Smooth muscle cell (in vitro differentiated cells): Measurements from ENCODE around the gene KL. TPM values are rescaled to one million over a fixed set of nuclear protein-coding genes. Genes with fewer than 3 reads are reported as not detected.

Experiments used
- DNase-seq: peaks from one replicate; lab custom pipeline; 2025; ENCODE audit not compliant: unreplicated experiment; lab: John Stamatoyannopoulos, UW
- H2AFZ ChIP-seq: fragments of 200-600 bp; sonication (generic); 2 replicates; pipeline ENCODE4 v1.6.0; 2016; ENCODE audit warnings: antibody characterized with exemption, low read depth, mild to moderate bottlenecking
- H3F3A ChIP-seq: fragments of 200-600 bp; sonication (generic); 2 replicates; pipeline ENCODE4 v1.6.0; 2017; ENCODE audit warnings: antibody characterized with exemption, low read depth
- H3K27ac ChIP-seq: fragments of 200-600 bp; sonication (generic); 2 replicates; pipeline ENCODE4 v1.5.1; 2016; ENCODE audit warnings: low read depth, mild to moderate bottlenecking
- H3K27me3 ChIP-seq: fragments of 200-600 bp; sonication (generic); 2 replicates; pipeline ENCODE4 v1.6.1; 2016; ENCODE audit warnings: low read depth, mild to moderate bottlenecking
- H3K36me3 ChIP-seq: fragments of 200-600 bp; sonication (generic); 2 replicates; pipeline ENCODE4 v1.5.1; 2016; ENCODE audit warnings: low read depth
- H3K4me1 ChIP-seq: fragments of 200-600 bp; sonication (generic); 2 replicates; pipeline ENCODE4 v1.5.1; 2016; ENCODE audit warnings: low read depth
- H3K4me2 ChIP-seq: fragments of 200-600 bp; sonication (generic); 2 replicates; pipeline ENCODE4 v1.6.0; 2016; ENCODE audit warnings: mild to moderate bottlenecking
- H3K4me3 ChIP-seq: fragments of 200-600 bp; sonication (generic); 2 replicates; pipeline ENCODE4 v1.5.1; 2016; ENCODE audit warnings: mild to moderate bottlenecking
- H3K79me2 ChIP-seq: fragments of 200-600 bp; sonication (generic); 2 replicates; pipeline ENCODE4 v1.6.0; 2016; ENCODE audit warnings: low read depth, mild to moderate bottlenecking
- H3K9ac ChIP-seq: fragments of 200-600 bp; sonication (generic); 2 replicates; pipeline ENCODE4 v1.6.0; 2016; ENCODE audit warnings: low read depth
- H3K9me3 ChIP-seq: fragments of 200-600 bp; sonication (generic); replicated peaks from 2 replicates; pipeline ENCODE4 v1.5.1; 2016; ENCODE audit warnings: low read depth
- H4K20me1 ChIP-seq: fragments of 200-600 bp; sonication (generic); 2 replicates; pipeline ENCODE4 v1.6.0; 2016; ENCODE audit warnings: low read depth
- CTCF ChIP-seq: fragments of 200-600 bp; sonication (generic); IDR thresholded peaks from 2 replicates; pipeline ENCODE4 v1.5.1; 2017; ENCODE audit warnings: borderline replicate concordance, mild to moderate bottlenecking, antibody characterized with exemption; ENCODE audit not compliant: insufficient read depth, poor library complexity, severe bottlenecking
- WGBS: methylation state at CpG from one replicate; pipeline ENCODE4 v1.1.7; 2016; ENCODE audit warnings: low lambda C conversion rate; 5-methylcytosine and 5-hydroxymethylcytosine counted together
- polyA plus RNA-seq: library from polyadenylated mRNA; unstranded; fragments of >200 nt; fragmentation: Nextera tagmentation; extraction: Ambion mirVana; gene quantifications from 2 replicates; pipeline ENCODE4 v1.2.1, GENCODE V29; 2016
- total RNA-seq: library from RNA; depleted of rRNA; stranded (reverse); fragments of >200 nt; gene quantifications from 2 replicates; pipeline ENCODE4 v1.2.3, GENCODE V29; 2014

KL gene
- total and polyA plus RNA-seq, 2 experiments from 2014 or later, result 0.49 TPM; not detected in 1

GRCh38 chr13:33006638-33007037 is 9.6 kb upstream of the KL start:
- no peak for DNase-seq
- 91% methylated on average over 3 of the region's 3 CpGs for WGBS
- H3F3A ChIP-seq, result no peaks in the 10 kb centered on the region

GRCh38 chr13:33007237-33007636 is 9.0 kb upstream of the KL start:
- H3K4me2 ChIP-seq, result no peak overlapping the region
- H3K4me1 ChIP-seq, result no peaks in the 10 kb centered on the region
- no peak overlapping the region for H2AFZ ChIP-seq
- no peak overlapping the region for H3K27ac ChIP-seq
- TF ChIP-seq CTCF, result no peak
- no peaks in the 10 kb centered on the region for H3K79me2 ChIP-seq
- 97% methylated on average over 2 of the region's 2 CpGs for WGBS
- no peak overlapping the region for H3K4me3 ChIP-seq
- no peaks in the 10 kb centered on the region for H3K9me3 ChIP-seq
- H3F3A ChIP-seq, result no peaks in the 10 kb centered on the region
- H3K27me3 ChIP-seq, result no peaks in the 10 kb centered on the region
- H3K9ac ChIP-seq, result no peak overlapping the region
- DNase-seq, result no peak
- no peaks in the 10 kb centered on the region for H4K20me1 ChIP-seq
- no peaks in the 10 kb centered on the region for H3K36me3 ChIP-seq

More at GRCh38 chr13:33006638-33007037, 9.6 kb upstream of the KL start:
- H4K20me1 ChIP-seq, result no peaks in the 10 kb centered on the region
- H2AFZ ChIP-seq, result no peak overlapping the region
- H3K4me3 ChIP-seq, result no peak overlapping the region
- H3K27ac ChIP-seq, result no peak overlapping the region
- H3K9ac ChIP-seq, result no peak overlapping the region
- H3K36me3 ChIP-seq, result no peaks in the 10 kb centered on the region
- no peaks in the 10 kb centered on the region for H3K9me3 ChIP-seq
- no peak for TF ChIP-seq CTCF
- H3K79me2 ChIP-seq, result no peaks in the 10 kb centered on the region
- H3K4me1 ChIP-seq, result no peaks in the 10 kb centered on the region
- H3K27me3 ChIP-seq, result no peaks in the 10 kb centered on the region
- H3K4me2 ChIP-seq, result no peak overlapping the region

- no peak for TF ChIP-seq CTCF
- no peak overlapping the region for H3K4me2 ChIP-seq
- WGBS, result 92% methylated on average over 3 of the region's 3 CpGs
- H3F3A ChIP-seq, result no peaks in the 10 kb centered on the region
- no peak overlapping the region for H3K27ac ChIP-seq
- no peaks in the 10 kb centered on the region for H3K4me1 ChIP-seq
- H3K79me2 ChIP-seq, result no peaks in the 10 kb centered on the region
- H2AFZ ChIP-seq, result no peak overlapping the region
- no peak for DNase-seq
- no peak overlapping the region for H3K9ac ChIP-seq
- H3K4me3 ChIP-seq, result no peak overlapping the region
- H3K9me3 ChIP-seq, result no peaks in the 10 kb centered on the region
- no peaks in the 10 kb centered on the region for H3K36me3 ChIP-seq
- peaks cover under 1% of the 10 kb centered on the region for H3K27me3 ChIP-seq
- no peaks in the 10 kb centered on the region for H4K20me1 ChIP-seq
Observed at GRCh38 chr13:33007950-33008349, 8.3 kb upstream of the KL start.

GRCh38 chr13:33008946-33009722 is 7.1 kb upstream of the KL start:
- DNase-seq, result no peak
- Histone ChIP-seq H3K9me3 (no peaks in the 10 kb centered on the region), H3F3A (no peaks in the 10 kb centered on the region), H3K4me2 (no peak overlapping the region), H3K27me3 (peaks cover 9% of the 10 kb centered on the region), H3K4me1 (no peaks in the 10 kb centered on the region), H3K4me3 (no peak overlapping the region), H3K36me3 (no peaks in the 10 kb centered on the region), H4K20me1 (no peaks in the 10 kb centered on the region), H2AFZ (no peak overlapping the region), H3K27ac (no peak overlapping the region), H3K79me2 (no peaks in the 10 kb centered on the region), H3K9ac (no peak overlapping the region)
- 67% methylated on average over 5 of the region's 5 CpGs for WGBS
- TF ChIP-seq CTCF, result no peak
